SK-N-SH (cell line): ENCODE data around the gene COL23A1. TPM values are rescaled to one million over a fixed set of nuclear protein-coding genes. Genes with fewer than 3 reads are reported as not detected.

Source experiments
- CTCF ChIA-PET: fragments of 300-600, 350-600 bp; formaldehyde crosslinking; extraction: SDS; loops from one replicate; lab custom pipeline; 2021; lab: Yijun Ruan, JAX
- POLR2A ChIA-PET: fragments of 350-600 bp; sonication (Branson Sonifier 250); formaldehyde crosslinking; extraction: SDS; loops from one replicate; lab custom pipeline; 2020; ENCODE audit warnings: antibody characterized with exemption, inconsistent platforms; lab: Yijun Ruan, JAX
- DNase-seq: peaks from one replicate; pipeline ENCODE4 v3.0.0; 2012
- H2AFZ ChIP-seq: fragments of 200-600 bp; sonication (generic); 2 replicates; pipeline ENCODE4 v1.8.1; 2016; ENCODE audit warnings: antibody characterized with exemption, mild to moderate bottlenecking, low read depth
- H3F3A ChIP-seq: fragments of 200-600 bp; sonication (generic); replicated peaks from 2 replicates; pipeline ENCODE3; 2016; ENCODE audit warnings: antibody characterized with exemption, mild to moderate bottlenecking; ENCODE audit not compliant: insufficient read depth
- H3K27ac ChIP-seq, 2 experiments: fragments of 200-500 bp in 1 of 2; fragments of 200-600 bp in 1 of 2; sonication (Bioruptor generic) in 1 of 2; sonication (generic), shearing (Covaris generic) in 1 of 2; 2 replicates each; pipeline versions ENCODE4 v1.5.1 to v1.6.1; 2014 to 2016; ENCODE audit warnings: low read depth in 2 of 2, inconsistent platforms in 1 of 2, low read length in 1 of 2, mild to moderate bottlenecking in 1 of 2, mixed read lengths in 1 of 2
- H3K27me3 ChIP-seq: fragments of 200-600 bp; sonication (generic), shearing (Covaris generic); 2 replicates; pipeline ENCODE4 v1.6.1; 2016; ENCODE audit warnings: mixed run types; ENCODE audit not compliant: insufficient read depth
- H3K36me3 ChIP-seq, 2 experiments: fragments of 200-500 bp in 1 of 2; fragments of 200-600 bp in 1 of 2; sonication (Bioruptor generic) in 1 of 2; sonication (generic) in 1 of 2; replicated peaks in 1 of 2; 2 replicates each; pipeline versions ENCODE3 to v1.5.1; 2014 to 2016; ENCODE audit warnings: low read length in 1 of 2, mild to moderate bottlenecking in 1 of 2; ENCODE audit not compliant: insufficient read depth in 2 of 2, control insufficient read depth in 1 of 2
- H3K4me1 ChIP-seq, 2 experiments: fragments of 200-500 bp in 1 of 2; fragments of 200-600 bp in 1 of 2; sonication (Bioruptor generic) in 1 of 2; sonication (generic), shearing (Covaris generic) in 1 of 2; 2 replicates each; pipeline versions ENCODE4 v1.5.1 to v1.6.1; 2014 to 2016; ENCODE audit warnings: low read depth in 1 of 2, low read length in 1 of 2, mixed run types in 1 of 2; ENCODE audit not compliant: insufficient read depth in 2 of 2, control insufficient read depth in 1 of 2
- H3K4me2 ChIP-seq: fragments of 200-600 bp; sonication (generic), shearing (Covaris generic); 2 replicates; pipeline ENCODE4 v1.6.1; 2017; ENCODE audit warnings: mixed run types
- H3K4me3 ChIP-seq, 2 experiments: fragments of 200-500 bp in 1 of 2; fragments of 200-600 bp in 1 of 2; sonication (Bioruptor generic) in 1 of 2; sonication (generic), shearing (Covaris generic) in 1 of 2; 2 replicates each; pipeline versions ENCODE4 v1.5.1 to v1.8.1; 2014 to 2016; ENCODE audit warnings: low read depth in 2 of 2, inconsistent platforms in 1 of 2, low read length in 1 of 2, mild to moderate bottlenecking in 1 of 2, mixed read lengths in 1 of 2, moderate library complexity in 1 of 2
- H3K79me2 ChIP-seq: fragments of 200-600 bp; sonication (generic); 2 replicates; pipeline ENCODE4 v1.8.1; 2017; ENCODE audit warnings: mild to moderate bottlenecking; ENCODE audit not compliant: insufficient read depth
- H3K9ac ChIP-seq: fragments of 200-600 bp; sonication (generic); 2 replicates; pipeline ENCODE4 v1.6.1; 2017; ENCODE audit warnings: mixed run types
- H3K9me2 ChIP-seq: fragments of 200-600 bp; sonication (generic); 2 replicates; pipeline ENCODE4 v1.6.1; 2017; ENCODE audit warnings: mixed run types
- H3K9me3 ChIP-seq: fragments of 200-600 bp; sonication (generic); 2 replicates; pipeline ENCODE4 v1.6.1; 2017; ENCODE audit warnings: mixed run types, mild to moderate bottlenecking, moderate library complexity
- H4K20me1 ChIP-seq: fragments of 200-600 bp; sonication (generic); 2 replicates; pipeline ENCODE4 v1.6.1; 2017; ENCODE audit warnings: mild to moderate bottlenecking, mixed run types; ENCODE audit not compliant: insufficient read depth
- EZH2phosphoT487 ChIP-seq: fragments of 200-600 bp; sonication (generic); IDR thresholded peaks from 2 replicates; pipeline ENCODE4 v1.6.1; 2017; ENCODE audit warnings: low read depth, mixed run types, mild to moderate bottlenecking, antibody characterized with exemption, moderate library complexity, borderline replicate concordance
- FOSL2 ChIP-seq: IDR thresholded peaks from 2 replicates; pipeline ENCODE4 v1.4.0; 2012; ENCODE audit warnings: low read depth, mild to moderate bottlenecking, moderate library complexity, borderline replicate concordance
- FOXM1 ChIP-seq: IDR thresholded peaks from 2 replicates; pipeline ENCODE4 v1.4.0; 2012; ENCODE audit warnings: low read depth, mild to moderate bottlenecking
- RXRA ChIP-seq: IDR thresholded peaks from 2 replicates; pipeline ENCODE4 v1.4.0; 2012; ENCODE audit warnings: low read depth, mild to moderate bottlenecking, borderline replicate concordance
- TEAD4 ChIP-seq: IDR thresholded peaks from 2 replicates; pipeline ENCODE4 v1.4.0; 2012; ENCODE audit warnings: mild to moderate bottlenecking, borderline replicate concordance; ENCODE audit not compliant: insufficient read depth
- YY1 ChIP-seq: IDR thresholded peaks from 2 replicates; pipeline ENCODE4 v1.4.0; 2012; ENCODE audit warnings: low read depth, mild to moderate bottlenecking
- WGBS: methylation state at CpG from one replicate; pipeline ENCODE4 v1.1.6; 2017; ENCODE audit warnings: low lambda C conversion rate; 5-methylcytosine and 5-hydroxymethylcytosine counted together
- polyA plus RNA-seq, 3 experiments: library from polyadenylated mRNA; depleted of rRNA; stranded (reverse); fragments of >200 nt; gene quantifications; 2 replicates each; pipeline ENCODE4 v1.2.3, GENCODE V29; 2012
- TF ChIP-seq, protein P1 (sequence below): fragments of 200-600 bp; sonication (generic); IDR thresholded peaks from 2 replicates; pipeline ENCODE4 v1.6.1; 2017; ENCODE audit warnings: antibody characterized with exemption, mild to moderate bottlenecking, moderate library complexity
- TF ChIP-seq, protein P2 (sequence below): fragments of 150-350 bp; IDR thresholded peaks from 2 replicates; pipeline ENCODE4 v1.6.1; 2017; ENCODE audit warnings: antibody characterized with exemption, low read length, low read depth, borderline replicate concordance
- TF ChIP-seq, protein P3 (sequence below): IDR thresholded peaks from 2 replicates; pipeline ENCODE4 v1.6.1; 2012; ENCODE audit warnings: mild to moderate bottlenecking, low read depth, low read length, moderate library complexity

COL23A1 gene
- polyA plus RNA-seq, 1 of the 3 experiments (the other 2 are of a cell fraction) = 0.10 TPM

DNA sequence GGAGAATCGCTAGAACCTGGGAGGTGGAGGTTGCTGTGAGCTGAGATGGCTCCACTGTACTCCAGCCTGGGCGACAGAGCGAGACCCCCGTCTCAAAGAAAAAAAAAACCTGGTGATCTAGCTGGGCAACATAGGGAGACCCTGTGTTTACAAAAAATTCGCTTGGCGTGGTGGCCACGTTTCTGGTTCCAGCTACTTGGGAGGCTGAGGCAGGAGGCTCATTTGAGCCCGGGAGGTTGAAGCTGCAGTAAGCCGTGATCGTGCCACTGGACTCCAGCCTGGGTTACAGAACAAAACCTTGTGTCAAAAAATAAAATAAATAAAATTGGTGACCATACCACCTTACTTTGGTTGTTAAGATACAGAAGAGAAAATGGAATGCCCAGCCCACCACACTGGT is 387.7 kb downstream of the COL23A1 start:
- no peak for TF ChIP-seq FOXM1
- TF ChIP-seq RXRA = no peak
- no peak for TF ChIP-seq TEAD4
- no peak for TF ChIP-seq EZH2phosphoT487
- no peak for TF ChIP-seq YY1
- peaks cover 14 to 15% of the 10 kb centered on the region in 2 experiments for H3K4me1 ChIP-seq
- peaks cover 17 to 19% of the 10 kb centered on the region in 2 experiments for H3K36me3 ChIP-seq
- H2AFZ ChIP-seq = no peak overlapping the region
- H3K9ac ChIP-seq = no peak overlapping the region
- H3K4me3 ChIP-seq = no peak overlapping the region
- peaks cover 23% of the 10 kb centered on the region for H4K20me1 ChIP-seq
- peaks cover 3% of the 10 kb centered on the region for H3F3A ChIP-seq
- H3K9me3 ChIP-seq = no peaks in the 10 kb centered on the region
- H3K79me2 ChIP-seq = peaks cover 41% of the 10 kb centered on the region
- ChIA-PET CTCF (interaction anchor here (3.3 kb wide), 1 partner anchor 127 kb away, joined by 24 read pairs; no protein-coding TSS in a partner anchor), POLR2A (no interaction called here)
- no peaks in the 10 kb centered on the region for H3K27me3 ChIP-seq
- no peak overlapping the region for H3K27ac ChIP-seq
- no peak for DNase-seq
- 90% methylated on average over 10 of the region's 10 CpGs for WGBS
- no peaks in the 10 kb centered on the region for H3K9me2 ChIP-seq
- no peak overlapping the region for H3K4me2 ChIP-seq

DNA sequence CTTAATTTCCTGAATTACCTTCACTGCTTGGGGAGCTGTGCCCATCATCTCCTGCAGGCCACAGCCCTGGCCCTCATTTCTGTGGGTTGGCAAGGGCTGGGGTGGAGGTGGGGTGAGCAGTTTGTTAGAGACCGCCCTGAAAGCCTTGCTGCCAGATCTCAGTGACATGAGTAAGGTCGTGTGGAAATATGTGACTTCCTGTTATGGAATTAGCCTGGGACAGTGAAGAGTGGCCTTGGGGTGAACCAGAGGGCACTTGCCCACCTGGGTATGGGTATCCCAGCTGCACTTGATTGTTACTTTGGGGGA is 388.3 kb downstream of the COL23A1 start:
- TF ChIP-seq, protein P1, sequence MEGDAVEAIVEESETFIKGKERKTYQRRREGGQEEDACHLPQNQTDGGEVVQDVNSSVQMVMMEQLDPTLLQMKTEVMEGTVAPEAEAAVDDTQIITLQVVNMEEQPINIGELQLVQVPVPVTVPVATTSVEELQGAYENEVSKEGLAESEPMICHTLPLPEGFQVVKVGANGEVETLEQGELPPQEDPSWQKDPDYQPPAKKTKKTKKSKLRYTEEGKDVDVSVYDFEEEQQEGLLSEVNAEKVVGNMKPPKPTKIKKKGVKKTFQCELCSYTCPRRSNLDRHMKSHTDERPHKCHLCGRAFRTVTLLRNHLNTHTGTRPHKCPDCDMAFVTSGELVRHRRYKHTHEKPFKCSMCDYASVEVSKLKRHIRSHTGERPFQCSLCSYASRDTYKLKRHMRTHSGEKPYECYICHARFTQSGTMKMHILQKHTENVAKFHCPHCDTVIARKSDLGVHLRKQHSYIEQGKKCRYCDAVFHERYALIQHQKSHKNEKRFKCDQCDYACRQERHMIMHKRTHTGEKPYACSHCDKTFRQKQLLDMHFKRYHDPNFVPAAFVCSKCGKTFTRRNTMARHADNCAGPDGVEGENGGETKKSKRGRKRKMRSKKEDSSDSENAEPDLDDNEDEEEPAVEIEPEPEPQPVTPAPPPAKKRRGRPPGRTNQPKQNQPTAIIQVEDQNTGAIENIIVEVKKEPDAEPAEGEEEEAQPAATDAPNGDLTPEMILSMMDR = no peak
- TF ChIP-seq YY1 (no peak), FOSL2 (no peak)
- ChIA-PET POLR2A (no interaction called here), CTCF (interaction anchor here (1.0 to 3.3 kb wide), 2 partner anchors 44 to 126 kb away, joined by 4 to 24 read pairs; no protein-coding TSS in a partner anchor)
- H3K4me3 ChIP-seq = no peak overlapping the region
- H3K9ac ChIP-seq = no peak overlapping the region
- WGBS = 50% methylated on average over 2 of the region's 2 CpGs
- no peak overlapping the region for H3K4me2 ChIP-seq
- no peak overlapping the region for H3K27ac ChIP-seq
- no peaks in the 10 kb centered on the region for H3K27me3 ChIP-seq
- no peaks in the 10 kb centered on the region for H3K9me3 ChIP-seq
- H3F3A ChIP-seq = peaks cover 3% of the 10 kb centered on the region
- no peaks in the 10 kb centered on the region for H3K9me2 ChIP-seq
- DNase-seq = no peak
- peaks cover 9 to 11% of the 10 kb centered on the region in 2 experiments for H3K4me1 ChIP-seq
- H3K36me3 ChIP-seq = peaks cover 12 to 13% of the 10 kb centered on the region in 2 experiments
- peaks cover 35% of the 10 kb centered on the region for H3K79me2 ChIP-seq
- peaks cover 17% of the 10 kb centered on the region for H4K20me1 ChIP-seq
- no peak overlapping the region for H2AFZ ChIP-seq

DNA sequence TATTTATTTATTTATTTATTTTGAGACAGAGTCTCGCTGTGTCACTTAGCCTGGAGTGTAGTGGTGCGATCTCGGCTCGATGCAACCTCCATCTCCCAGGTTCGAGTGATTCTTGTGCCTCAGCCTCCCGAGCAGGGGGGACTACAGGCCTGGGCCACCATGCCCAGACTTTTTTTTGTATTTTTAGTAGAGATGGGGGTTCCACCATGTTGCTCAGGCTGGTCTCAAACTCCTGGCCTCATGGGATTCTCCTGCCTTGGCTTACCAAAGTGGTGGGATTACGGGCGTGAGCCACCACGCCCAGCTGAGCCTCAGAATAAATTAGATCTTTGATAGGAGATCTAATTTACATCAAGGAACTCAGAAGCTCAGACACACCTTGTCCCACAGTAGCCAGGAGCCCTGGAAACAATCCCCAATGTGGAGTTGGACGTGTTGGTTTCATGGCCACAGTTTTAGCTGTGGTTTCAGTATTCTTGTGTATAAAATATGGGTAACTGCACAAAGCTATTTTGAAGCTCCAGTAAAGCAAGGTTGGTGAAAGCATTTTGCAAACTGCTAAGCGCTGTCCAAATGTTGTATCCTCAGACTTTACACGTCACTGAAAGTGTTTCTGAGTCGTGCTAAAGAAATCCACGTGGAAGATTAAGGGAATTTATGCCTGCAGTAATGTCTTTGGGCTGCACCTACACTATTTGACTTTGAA is 388.8 kb downstream of the COL23A1 start:
- Histone ChIP-seq H3K27me3 (no peaks in the 10 kb centered on the region), H3K79me2 (peaks cover 30% of the 10 kb centered on the region)
- TF ChIP-seq, protein P2, sequence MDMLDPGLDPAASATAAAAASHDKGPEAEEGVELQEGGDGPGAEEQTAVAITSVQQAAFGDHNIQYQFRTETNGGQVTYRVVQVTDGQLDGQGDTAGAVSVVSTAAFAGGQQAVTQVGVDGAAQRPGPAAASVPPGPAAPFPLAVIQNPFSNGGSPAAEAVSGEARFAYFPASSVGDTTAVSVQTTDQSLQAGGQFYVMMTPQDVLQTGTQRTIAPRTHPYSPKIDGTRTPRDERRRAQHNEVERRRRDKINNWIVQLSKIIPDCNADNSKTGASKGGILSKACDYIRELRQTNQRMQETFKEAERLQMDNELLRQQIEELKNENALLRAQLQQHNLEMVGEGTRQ = no peak
- TF ChIP-seq, protein P3, sequence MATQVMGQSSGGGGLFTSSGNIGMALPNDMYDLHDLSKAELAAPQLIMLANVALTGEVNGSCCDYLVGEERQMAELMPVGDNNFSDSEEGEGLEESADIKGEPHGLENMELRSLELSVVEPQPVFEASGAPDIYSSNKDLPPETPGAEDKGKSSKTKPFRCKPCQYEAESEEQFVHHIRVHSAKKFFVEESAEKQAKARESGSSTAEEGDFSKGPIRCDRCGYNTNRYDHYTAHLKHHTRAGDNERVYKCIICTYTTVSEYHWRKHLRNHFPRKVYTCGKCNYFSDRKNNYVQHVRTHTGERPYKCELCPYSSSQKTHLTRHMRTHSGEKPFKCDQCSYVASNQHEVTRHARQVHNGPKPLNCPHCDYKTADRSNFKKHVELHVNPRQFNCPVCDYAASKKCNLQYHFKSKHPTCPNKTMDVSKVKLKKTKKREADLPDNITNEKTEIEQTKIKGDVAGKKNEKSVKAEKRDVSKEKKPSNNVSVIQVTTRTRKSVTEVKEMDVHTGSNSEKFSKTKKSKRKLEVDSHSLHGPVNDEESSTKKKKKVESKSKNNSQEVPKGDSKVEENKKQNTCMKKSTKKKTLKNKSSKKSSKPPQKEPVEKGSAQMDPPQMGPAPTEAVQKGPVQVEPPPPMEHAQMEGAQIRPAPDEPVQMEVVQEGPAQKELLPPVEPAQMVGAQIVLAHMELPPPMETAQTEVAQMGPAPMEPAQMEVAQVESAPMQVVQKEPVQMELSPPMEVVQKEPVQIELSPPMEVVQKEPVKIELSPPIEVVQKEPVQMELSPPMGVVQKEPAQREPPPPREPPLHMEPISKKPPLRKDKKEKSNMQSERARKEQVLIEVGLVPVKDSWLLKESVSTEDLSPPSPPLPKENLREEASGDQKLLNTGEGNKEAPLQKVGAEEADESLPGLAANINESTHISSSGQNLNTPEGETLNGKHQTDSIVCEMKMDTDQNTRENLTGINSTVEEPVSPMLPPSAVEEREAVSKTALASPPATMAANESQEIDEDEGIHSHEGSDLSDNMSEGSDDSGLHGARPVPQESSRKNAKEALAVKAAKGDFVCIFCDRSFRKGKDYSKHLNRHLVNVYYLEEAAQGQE = 0 out of 2 replicates have a peak, but pooled peaks have one; percentile 34
- TF ChIP-seq, all 33 proteins: peak for 1
- Histone ChIP-seq H3K9me3 (no peaks in the 10 kb centered on the region), H3K4me2 (no peak overlapping the region), H3F3A (peaks cover 3% of the 10 kb centered on the region), H3K36me3 (peaks cover 8% of the 10 kb centered on the region in 2 experiments), H2AFZ (no peak overlapping the region), H3K27ac (no peak overlapping the region), H3K9me2 (no peaks in the 10 kb centered on the region), H3K4me3 (no peak overlapping the region), H3K4me1 (peaks cover 4 to 6% of the 10 kb centered on the region in 2 experiments), H4K20me1 (peaks cover 12% of the 10 kb centered on the region), H3K9ac (no peak overlapping the region)
- CTCF ChIA-PET = interaction anchor here (1.0 to 3.3 kb wide), 4 partner anchors 10 to 125 kb away, joined by 3 to 24 read pairs (median 4); no protein-coding TSS in a partner anchor
- no peak for DNase-seq
- POLR2A ChIA-PET = no interaction called here
- 87% methylated on average over 14 of the region's 14 CpGs for WGBS
